Fibroblast of peridontal ligament (primary cell): ENCODE results near the gene KCNQ1OT1.

Experiments
- DNase-seq: peaks from one replicate; pipeline ENCODE4 v3.0.0-alpha.2; 2010; ENCODE audit errors: extremely low read depth

KCNQ1OT1 gene

GRCh38 chr11:2570841-2571597, 128.8 kb downstream of the KCNQ1OT1 start:
- no peak for DNase-seq

GRCh38 chr11:2570211-2570811, 129.5 kb downstream of the KCNQ1OT1 start:
- no peak for DNase-seq

GRCh38 chr11:2569731-2570210, 130.0 kb downstream of the KCNQ1OT1 start:
- no peak for DNase-seq

GRCh38 chr11:2569321-2569721, 130.5 kb downstream of the KCNQ1OT1 start:
- DNase-seq: no peak

- no peak for DNase-seq
Observed at GRCh38 chr11:2567026-2567671, 132.6 kb downstream of the KCNQ1OT1 start.

GRCh38 chr11:2566223-2567025, 133.4 kb downstream of the KCNQ1OT1 start:
- no peak for DNase-seq

- no peak for DNase-seq
Observed at GRCh38 chr11:2565447-2566222, 134.2 kb downstream of the KCNQ1OT1 start.

GRCh38 chr11:2564588-2565425, 135.0 kb downstream of the KCNQ1OT1 start:
- DNase-seq: no peak

- no peak for DNase-seq
Observed at GRCh38 chr11:2564008-2564530, 135.7 kb downstream of the KCNQ1OT1 start.

- DNase-seq: no peak
Observed at GRCh38 chr11:2563213-2564007, 136.4 kb downstream of the KCNQ1OT1 start.

GRCh38 chr11:2562890-2563212, 136.9 kb downstream of the KCNQ1OT1 start:
- DNase-seq: no peak

GRCh38 chr11:2561696-2562581, 137.9 kb downstream of the KCNQ1OT1 start:
- no peak for DNase-seq

GRCh38 chr11:2559527-2560311, 140.1 kb downstream of the KCNQ1OT1 start:
- DNase-seq: no peak

- DNase-seq: no peak
Observed at GRCh38 chr11:2558861-2559526, 140.8 kb downstream of the KCNQ1OT1 start.

GRCh38 chr11:2558397-2558796, 141.4 kb downstream of the KCNQ1OT1 start:
- DNase-seq: no peak
